Measurements from ENCODE around the gene TMPRSS6.

DNA sequence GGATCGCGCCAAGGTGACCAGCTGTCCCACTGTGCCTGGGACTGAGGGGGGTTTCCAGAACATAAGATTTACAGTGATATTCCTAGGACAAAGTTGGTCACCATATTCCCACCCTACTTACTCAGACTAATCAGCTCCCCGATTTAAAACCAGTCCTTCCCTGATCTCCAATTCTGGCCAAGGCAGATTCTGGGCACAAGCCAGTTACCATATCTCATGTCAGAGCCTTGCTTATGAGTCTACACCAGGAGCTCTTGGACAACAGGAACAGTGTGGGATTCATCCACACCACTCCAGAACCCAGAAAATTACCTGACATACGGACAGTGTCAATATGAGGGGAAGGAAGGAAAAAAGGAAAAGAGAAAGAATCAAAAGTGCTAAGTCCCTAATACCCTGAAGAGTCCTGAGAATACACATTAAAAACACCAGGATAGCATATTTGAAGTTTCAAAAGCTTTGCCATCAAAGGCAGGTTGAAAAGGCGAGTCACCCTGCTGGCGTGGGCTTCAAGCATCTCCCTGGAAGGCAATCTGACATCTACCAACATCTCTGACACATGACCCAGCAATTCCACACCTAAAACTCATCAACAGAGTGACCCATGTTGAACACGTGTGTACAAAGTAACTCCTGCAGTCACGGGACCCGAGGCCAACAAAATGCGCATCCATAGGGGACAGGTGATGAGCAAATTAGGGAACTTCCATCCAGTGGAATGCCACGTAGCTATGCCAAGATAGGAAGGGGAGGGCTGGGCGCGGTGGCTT lies 48.2 kb upstream of the TMPRSS6 start:
- TF ChIP-seq, protein P1, sequence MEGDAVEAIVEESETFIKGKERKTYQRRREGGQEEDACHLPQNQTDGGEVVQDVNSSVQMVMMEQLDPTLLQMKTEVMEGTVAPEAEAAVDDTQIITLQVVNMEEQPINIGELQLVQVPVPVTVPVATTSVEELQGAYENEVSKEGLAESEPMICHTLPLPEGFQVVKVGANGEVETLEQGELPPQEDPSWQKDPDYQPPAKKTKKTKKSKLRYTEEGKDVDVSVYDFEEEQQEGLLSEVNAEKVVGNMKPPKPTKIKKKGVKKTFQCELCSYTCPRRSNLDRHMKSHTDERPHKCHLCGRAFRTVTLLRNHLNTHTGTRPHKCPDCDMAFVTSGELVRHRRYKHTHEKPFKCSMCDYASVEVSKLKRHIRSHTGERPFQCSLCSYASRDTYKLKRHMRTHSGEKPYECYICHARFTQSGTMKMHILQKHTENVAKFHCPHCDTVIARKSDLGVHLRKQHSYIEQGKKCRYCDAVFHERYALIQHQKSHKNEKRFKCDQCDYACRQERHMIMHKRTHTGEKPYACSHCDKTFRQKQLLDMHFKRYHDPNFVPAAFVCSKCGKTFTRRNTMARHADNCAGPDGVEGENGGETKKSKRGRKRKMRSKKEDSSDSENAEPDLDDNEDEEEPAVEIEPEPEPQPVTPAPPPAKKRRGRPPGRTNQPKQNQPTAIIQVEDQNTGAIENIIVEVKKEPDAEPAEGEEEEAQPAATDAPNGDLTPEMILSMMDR (IDR thresholded peaks at IDR 0.05; ENCODE audit: low read length): no peak
- TF ChIP-seq EZH2 (IDR thresholded peaks at IDR 0.05; ENCODE audit: borderline replicate concordance, low read length): no peak
